Chondrocyte (in vitro differentiated cells): ENCODE results near the gene MYH14. TPM values are rescaled to one million over a fixed set of nuclear protein-coding genes. Genes with fewer than 3 reads are reported as not detected.

ENCODE experiments used
- DNase-seq: peaks from one replicate; pipeline ENCODE4 v3.0.0; 2021; ENCODE audit warnings: mixed read lengths, low spot score
- H3K27ac Mint-ChIP-seq: one replicate; pipeline ENCODE4 v1.8.0; 2021; ENCODE audit warnings: mild to moderate bottlenecking, moderate library complexity, mixed read lengths; ENCODE audit not compliant: unreplicated experiment
- H3K27me3 Mint-ChIP-seq: 2 replicates; pipeline ENCODE4 v1.8.0; 2021; ENCODE audit warnings: low read depth, mixed read lengths
- H3K36me3 Mint-ChIP-seq: 2 replicates; pipeline ENCODE4 v1.8.0; 2021; ENCODE audit warnings: low read depth, mixed read lengths
- H3K4me1 Mint-ChIP-seq: 2 replicates; pipeline ENCODE4 v1.8.0; 2021; ENCODE audit warnings: low read depth, mild to moderate bottlenecking, mixed read lengths
- H3K4me3 Mint-ChIP-seq: one replicate; pipeline ENCODE4 v1.8.0; 2021; ENCODE audit warnings: mild to moderate bottlenecking, moderate library complexity, mixed read lengths; ENCODE audit not compliant: unreplicated experiment
- H3K9me3 Mint-ChIP-seq: 2 replicates; pipeline ENCODE4 v1.8.0; 2021; ENCODE audit warnings: low read depth, mixed read lengths
- total RNA-seq: library from RNA; stranded (reverse); gene quantifications from 3 replicates; pipeline ENCODE4 v1.2.1, GENCODE V29; 2021
- TF ChIP-seq, protein P1 (sequence below): fragments of 200-600 bp; sonication (generic); IDR thresholded peaks from 2 replicates; pipeline ENCODE4 v1.5.0; 2021; ENCODE audit warnings: antibody characterized with exemption, mild to moderate bottlenecking, moderate library complexity

MYH14 gene
- total RNA-seq, 1 donor from 2014 or later, result 10.2 TPM

DNA sequence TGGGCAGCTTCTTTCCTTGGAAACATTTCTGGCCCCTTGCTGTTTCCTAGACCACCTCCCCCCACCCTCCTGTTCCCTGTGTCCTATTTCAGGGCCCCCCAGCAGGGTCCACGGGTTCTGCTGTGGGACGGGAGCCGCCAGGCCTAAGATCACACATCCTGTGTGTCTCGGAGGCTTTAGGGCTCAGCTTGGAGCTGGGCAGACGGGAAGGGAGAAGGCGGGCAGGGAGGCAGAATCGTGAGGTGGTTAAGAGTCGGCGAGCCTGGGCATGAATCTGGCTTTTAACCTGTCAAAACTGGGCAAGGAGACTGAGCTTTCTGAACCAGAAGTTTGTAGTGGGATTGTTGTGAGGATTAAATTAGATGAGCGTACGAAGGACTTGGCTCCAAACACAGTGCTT is 120.9 kb downstream of the MYH14 start:
- Mint-ChIP-seq H3K27me3 (peaks cover 14% of the 10 kb centered on the region), H3K36me3 (peaks cover 10% of the 10 kb centered on the region), H3K27ac (no peak overlapping the region), H3K9me3 (no peaks in the 10 kb centered on the region), H3K4me1 (peaks cover 17% of the 10 kb centered on the region), H3K4me3 (no peak overlapping the region)
- TF ChIP-seq, protein P1, sequence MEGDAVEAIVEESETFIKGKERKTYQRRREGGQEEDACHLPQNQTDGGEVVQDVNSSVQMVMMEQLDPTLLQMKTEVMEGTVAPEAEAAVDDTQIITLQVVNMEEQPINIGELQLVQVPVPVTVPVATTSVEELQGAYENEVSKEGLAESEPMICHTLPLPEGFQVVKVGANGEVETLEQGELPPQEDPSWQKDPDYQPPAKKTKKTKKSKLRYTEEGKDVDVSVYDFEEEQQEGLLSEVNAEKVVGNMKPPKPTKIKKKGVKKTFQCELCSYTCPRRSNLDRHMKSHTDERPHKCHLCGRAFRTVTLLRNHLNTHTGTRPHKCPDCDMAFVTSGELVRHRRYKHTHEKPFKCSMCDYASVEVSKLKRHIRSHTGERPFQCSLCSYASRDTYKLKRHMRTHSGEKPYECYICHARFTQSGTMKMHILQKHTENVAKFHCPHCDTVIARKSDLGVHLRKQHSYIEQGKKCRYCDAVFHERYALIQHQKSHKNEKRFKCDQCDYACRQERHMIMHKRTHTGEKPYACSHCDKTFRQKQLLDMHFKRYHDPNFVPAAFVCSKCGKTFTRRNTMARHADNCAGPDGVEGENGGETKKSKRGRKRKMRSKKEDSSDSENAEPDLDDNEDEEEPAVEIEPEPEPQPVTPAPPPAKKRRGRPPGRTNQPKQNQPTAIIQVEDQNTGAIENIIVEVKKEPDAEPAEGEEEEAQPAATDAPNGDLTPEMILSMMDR, result no peak
- no peak for DNase-seq

DNA sequence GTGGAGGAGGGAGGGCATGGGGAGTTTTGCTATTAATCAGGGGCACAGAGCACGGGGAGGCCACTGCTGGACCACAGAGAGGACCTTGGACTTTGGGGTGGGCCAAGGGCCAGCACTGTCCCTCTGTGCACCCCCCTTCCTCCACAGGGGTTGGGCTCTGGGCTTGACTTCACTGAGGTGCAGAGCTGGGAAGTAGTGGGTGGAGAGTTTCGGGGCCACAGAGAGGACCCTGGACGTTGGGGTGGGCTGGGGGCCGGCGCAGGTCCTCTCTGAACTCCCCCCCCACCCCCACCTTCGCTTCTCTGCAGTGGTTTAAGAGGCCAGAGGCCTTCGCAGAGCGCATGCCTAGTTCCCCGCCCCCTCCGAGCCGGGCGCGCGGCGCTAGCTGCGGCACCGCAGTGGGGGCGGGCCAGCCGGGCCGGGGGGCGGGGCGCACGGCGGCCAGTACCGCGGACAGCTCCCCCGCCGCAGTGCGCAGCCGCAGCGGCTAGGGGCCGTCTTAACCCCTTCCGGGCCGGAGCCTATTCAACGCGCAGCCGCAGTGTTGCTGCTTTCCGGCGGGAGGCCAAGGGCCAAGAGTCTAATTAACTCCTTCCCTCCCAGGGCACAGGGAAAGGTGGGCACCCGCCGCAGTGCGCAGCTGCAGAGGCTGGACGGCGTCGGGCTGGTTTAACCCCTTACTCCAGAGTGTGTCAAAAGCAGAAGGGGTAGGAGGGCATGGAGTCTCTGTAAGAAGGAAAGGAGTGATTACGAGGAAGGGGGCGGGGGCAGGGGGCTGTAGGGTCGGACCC is 122.1 kb downstream of the MYH14 start:
- TF ChIP-seq, protein P1, result no peak
- Mint-ChIP-seq H3K27ac (no peak overlapping the region), H3K27me3 (peaks cover 13% of the 10 kb centered on the region), H3K9me3 (no peaks in the 10 kb centered on the region), H3K4me3 (peak overlapping the region; percentile 45), H3K36me3 (peaks cover 10% of the 10 kb centered on the region), H3K4me1 (peaks cover 27% of the 10 kb centered on the region)
- no peak for DNase-seq

DNA sequence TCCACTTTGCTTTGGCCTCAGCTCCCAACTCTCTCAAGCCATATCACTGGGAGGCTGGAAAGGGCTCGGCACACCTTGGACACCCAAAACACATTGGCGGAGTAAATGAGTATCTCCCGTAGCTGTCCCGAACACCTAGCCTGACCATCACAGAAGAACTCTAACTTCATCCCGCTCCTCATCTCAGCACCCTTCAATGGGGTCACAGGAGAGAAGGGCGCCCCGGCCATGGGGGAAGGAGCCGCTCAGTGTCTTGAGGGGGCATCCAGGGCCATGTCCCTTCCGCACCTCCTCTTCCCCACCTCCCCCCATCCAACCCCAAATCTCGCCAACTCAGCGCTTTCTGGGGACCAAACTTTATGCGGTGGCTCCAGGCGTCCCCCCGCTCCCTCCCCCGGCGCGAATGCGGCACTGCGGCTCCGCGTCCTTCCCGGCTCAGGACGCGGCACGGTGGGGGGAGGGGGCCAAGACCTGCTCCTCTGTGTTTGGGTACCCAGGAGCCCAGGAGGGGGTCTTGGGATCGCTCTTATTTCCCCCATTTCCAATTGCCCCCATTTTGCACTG is 122.8 kb downstream of the MYH14 start:
- peak overlapping the region; percentile 45 for H3K4me3 Mint-ChIP-seq

DNA sequence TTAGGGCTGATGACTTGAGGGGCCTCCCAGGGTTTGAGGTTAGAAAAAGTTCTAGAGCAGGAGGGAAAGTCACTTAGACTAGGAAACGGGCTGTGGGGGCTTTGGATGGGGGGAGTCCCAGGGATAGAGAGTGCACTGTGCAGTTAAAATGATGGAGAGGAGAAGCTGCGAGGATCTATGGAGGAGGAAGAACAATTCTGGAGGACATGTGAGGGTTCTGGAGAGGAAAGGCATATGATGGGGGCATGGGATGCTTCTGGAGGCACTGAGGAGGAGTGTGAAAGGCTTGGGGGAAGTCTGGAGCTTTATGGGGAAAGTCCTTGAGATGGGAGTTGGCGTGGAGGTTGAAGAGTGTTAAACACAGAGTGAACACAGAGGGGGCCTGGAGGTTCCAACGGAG is 123.6 kb downstream of the MYH14 start:
- Mint-ChIP-seq H3K4me1 (peaks cover 41% of the 10 kb centered on the region), H3K27me3 (peaks cover 18% of the 10 kb centered on the region), H3K9me3 (no peaks in the 10 kb centered on the region), H3K4me3 (peak overlapping the region; percentile 46), H3K36me3 (peaks cover 10% of the 10 kb centered on the region), H3K27ac (no peak overlapping the region)
- TF ChIP-seq, protein P1, result no peak
- no peak for DNase-seq

More for the DNA sequence above, 122.8 kb downstream of the MYH14 start:
- peaks cover 32% of the 10 kb centered on the region for H3K4me1 Mint-ChIP-seq
- peaks cover 10% of the 10 kb centered on the region for H3K36me3 Mint-ChIP-seq
- no peaks in the 10 kb centered on the region for H3K9me3 Mint-ChIP-seq
- H3K27ac Mint-ChIP-seq, result no peak overlapping the region
- H3K27me3 Mint-ChIP-seq, result peaks cover 13% of the 10 kb centered on the region
- no peak for DNase-seq
- TF ChIP-seq, protein P1, result no peak

DNA sequence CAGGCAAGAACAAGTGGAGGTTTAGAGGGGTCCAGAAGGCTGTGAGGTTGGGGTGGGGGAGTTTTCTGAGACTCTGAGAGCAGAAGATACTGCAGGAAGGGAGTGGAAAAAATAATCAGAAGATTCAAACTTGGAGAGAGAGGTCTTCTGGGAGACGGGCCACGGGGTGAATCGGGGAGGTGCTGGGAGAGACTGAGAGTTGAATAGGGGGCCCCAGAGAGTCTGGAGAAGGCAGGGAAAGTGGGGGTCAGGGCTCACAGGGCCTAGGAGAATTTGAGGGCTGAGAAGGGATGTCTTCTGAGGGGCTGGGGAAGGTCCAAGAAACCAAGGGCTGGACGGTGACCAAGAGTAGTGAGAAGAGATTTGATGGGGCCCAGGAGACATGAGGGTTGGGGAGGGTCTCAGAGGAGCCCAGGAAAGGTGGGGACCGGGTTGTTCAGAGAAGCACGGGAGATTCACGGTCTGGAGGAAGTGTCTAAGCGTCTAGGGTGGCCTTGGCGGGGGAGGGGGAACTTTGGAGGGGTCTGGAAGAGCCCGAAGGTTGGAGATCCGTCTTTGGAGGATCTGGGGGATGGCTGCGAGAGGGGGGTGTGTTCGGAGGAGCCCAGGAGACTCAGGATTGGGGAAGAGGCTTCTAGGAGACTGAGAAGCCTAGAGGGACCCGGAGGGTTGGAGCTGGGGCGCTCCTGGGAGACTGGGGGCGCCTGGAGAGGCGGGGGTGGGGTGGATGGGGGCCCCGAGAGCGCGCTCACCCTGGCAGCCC is 124.2 kb downstream of the MYH14 start:
- H3K4me3 Mint-ChIP-seq, result peak overlapping the region; percentile 46
- H3K27ac Mint-ChIP-seq, result peak overlapping the region; percentile 41
- H3K27me3 Mint-ChIP-seq, result peaks cover 20% of the 10 kb centered on the region
- TF ChIP-seq, protein P1, result no peak
- H3K36me3 Mint-ChIP-seq, result peaks cover 6% of the 10 kb centered on the region
- H3K9me3 Mint-ChIP-seq, result no peaks in the 10 kb centered on the region
- DNase-seq, result no peak
- peaks cover 47% of the 10 kb centered on the region for H3K4me1 Mint-ChIP-seq
